Measurements from ENCODE around the gene KL.

KL gene

DNA sequence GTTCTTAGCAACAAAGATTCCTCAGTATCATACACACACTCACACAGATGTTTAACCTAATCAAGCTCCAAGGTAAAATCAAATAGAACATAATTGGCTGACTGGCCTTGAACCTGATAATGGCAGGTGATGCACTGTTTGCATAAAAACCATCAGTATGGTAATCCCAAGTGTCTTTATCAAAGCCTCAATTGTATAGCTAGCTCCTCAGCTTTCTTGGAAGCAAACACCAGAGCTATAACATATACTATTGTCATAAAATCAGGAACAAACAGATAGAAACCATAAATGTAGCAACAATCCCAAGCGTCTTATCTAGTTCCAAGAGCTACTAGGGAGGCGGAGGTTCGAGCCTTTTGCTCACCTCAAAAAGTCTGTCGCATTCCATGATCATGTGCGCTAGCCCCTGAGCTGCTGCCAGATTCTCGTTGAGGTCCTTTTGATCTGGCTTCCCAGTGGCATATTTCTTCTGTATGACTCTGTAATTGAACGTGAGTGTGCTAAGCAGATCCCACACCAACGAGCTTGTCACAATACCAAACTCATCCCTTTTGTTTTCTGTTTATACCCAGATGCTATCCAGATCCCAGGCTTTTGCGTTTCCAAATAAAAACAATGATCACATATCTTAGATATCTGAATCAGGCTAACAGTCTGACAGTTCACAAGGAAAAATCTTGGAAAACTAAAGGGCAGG, 95.3 kb downstream of the KL start:
- DNase-seq (ENCODE audit: low read depth): no peak

DNA sequence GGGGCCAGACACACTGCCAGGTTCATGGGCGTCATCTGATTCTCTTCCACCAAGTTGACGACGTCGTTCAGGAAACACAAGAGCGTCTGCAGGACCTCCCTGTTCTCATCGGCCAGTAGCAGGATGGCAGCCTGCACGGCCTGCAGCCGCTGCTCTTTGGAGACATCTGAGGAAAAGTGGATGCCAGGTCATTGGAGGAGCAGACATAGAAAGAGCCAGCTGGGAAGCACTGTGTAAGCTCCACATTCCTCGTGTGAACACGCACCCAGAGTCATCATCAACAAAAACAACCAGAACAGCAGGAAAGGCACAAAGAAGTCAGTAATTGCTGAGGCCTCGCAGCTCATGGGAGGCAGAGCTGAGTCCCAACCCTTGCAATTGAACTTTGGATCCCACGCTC, 96.5 kb downstream of the KL start:
- no peak for DNase-seq (ENCODE audit: low read depth)

DNA sequence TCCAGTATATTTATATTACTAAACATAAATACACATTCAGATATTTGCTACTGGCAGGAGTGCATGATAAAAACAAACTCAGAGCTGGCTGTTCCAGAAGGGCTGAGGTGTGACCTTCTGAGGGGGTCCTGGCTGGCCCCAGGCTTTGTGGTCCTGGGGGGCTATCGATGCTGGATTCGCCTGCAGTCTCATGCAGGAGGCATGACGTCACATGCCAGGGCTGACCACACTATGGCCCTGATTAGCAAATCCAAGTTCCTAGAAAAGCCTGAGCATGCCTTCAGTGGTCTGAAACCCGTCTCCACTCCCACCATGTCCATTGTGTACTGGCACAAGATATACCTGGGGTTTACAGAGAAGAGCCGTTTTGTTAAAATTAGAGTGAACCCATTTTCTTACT, 97.9 kb downstream of the KL start:
- DNase-seq (ENCODE audit: low read depth): no peak

DNA sequence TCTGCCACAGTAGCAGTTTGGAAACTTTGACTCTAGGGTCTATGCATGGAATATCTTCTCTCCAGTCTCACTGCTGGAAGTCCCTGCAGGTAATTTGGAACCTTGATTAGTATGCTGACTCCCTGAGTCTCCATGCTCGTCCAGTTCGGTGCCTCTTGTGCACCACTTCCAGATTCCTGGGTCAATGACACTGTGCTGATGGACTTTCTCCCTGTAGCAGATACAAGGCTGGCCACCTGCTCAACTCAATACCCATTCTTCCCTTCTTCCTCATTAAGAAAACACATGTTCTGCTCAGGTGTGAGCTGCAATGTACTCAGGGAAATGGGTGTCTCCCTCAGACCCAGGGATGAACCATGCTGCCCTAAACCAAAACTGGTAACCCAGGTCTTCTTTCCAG, 99.1 kb downstream of the KL start:
- DNase-seq (ENCODE audit: low read depth): no peak

Measured in stromal cell of bone marrow (primary cell).